ENCODE measurements around the gene BEND5.

DNA sequence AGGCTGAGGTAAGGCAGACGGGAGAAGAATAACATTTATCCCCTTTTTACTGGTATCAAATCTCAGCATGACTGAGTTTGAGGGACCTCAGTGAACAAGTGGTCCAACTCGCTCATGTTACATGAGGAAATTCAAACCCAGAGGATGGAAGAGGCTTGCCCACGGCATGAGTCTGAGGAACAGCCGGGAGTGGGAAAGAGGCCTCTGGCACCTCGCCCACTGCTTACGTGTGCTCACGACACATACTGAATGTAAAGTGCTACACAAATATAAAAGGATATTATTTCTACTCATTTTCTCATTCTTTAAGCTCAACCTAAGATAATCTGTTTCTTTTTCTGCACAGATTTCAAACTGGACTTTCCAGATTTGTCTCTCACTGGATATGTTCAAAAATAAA, 14.7 kb downstream of the BEND5 start:
- TF ChIP-seq POLR2AphosphoS5 (IDR thresholded peaks at IDR 0.05; ENCODE audit: low read depth, low read length): no peak
- no peak for TF ChIP-seq CTCF (IDR thresholded peaks at IDR 0.05)
- no peak for TF ChIP-seq SIN3A (IDR thresholded peaks at IDR 0.05; ENCODE audit: borderline replicate concordance, insufficient read depth, low read depth, low read length)
- TF ChIP-seq TCF7L2 (IDR thresholded peaks at IDR 0.05; ENCODE audit: low read depth, low read length): no peak
